Astrocyte of the hippocampus (primary cell): ENCODE data around the gene SLC26A11.
"Not testable (repeated sequence)": the region's sequence is repeated elsewhere in the genome, so short reads cannot be mapped to it uniquely, and the experiment has no call there.

Experiments used
- DNase-seq: peaks from one replicate; pipeline ENCODE4 v3.0.0; 2011; ENCODE audit warnings: low read depth, low spot score

The SLC26A11 gene

GRCh38 chr17:80281516-80281915 lies 61.3 kb downstream of the SLC26A11 start:
- DNase-seq: no peak

- DNase-seq: no peak
These were observed 63.1 kb downstream of the SLC26A11 start for GRCh38 chr17:80283116-80283852.

- no peak for DNase-seq
These were observed 64.4 kb downstream of the SLC26A11 start for GRCh38 chr17:80284631-80285030.

- DNase-seq: no peak
These were observed 65.2 kb downstream of the SLC26A11 start for GRCh38 chr17:80285237-80285920.

GRCh38 chr17:80286638-80286960 lies 66.4 kb downstream of the SLC26A11 start:
- DNase-seq: no peak

GRCh38 chr17:80287038-80287437 lies 66.8 kb downstream of the SLC26A11 start:
- no peak for DNase-seq

- DNase-seq: no peak
These were observed 67.8 kb downstream of the SLC26A11 start for GRCh38 chr17:80287806-80288567.

GRCh38 chr17:80289616-80290015 lies 69.4 kb downstream of the SLC26A11 start:
- DNase-seq: no peak

GRCh38 chr17:80290156-80290555 lies 69.9 kb downstream of the SLC26A11 start:
- no peak for DNase-seq

- DNase-seq: no peak
These were observed 71.0 kb downstream of the SLC26A11 start for GRCh38 chr17:80291260-80291659.

GRCh38 chr17:80291691-80292487 lies 71.7 kb downstream of the SLC26A11 start:
- DNase-seq: no peak

- DNase-seq: no peak
These were observed 72.3 kb downstream of the SLC26A11 start for GRCh38 chr17:80292521-80292971.

GRCh38 chr17:80294210-80294609 lies 74.0 kb downstream of the SLC26A11 start:
- no peak for DNase-seq

GRCh38 chr17:80294653-80295052 lies 74.4 kb downstream of the SLC26A11 start:
- no peak for DNase-seq

GRCh38 chr17:80295146-80295545 lies 74.9 kb downstream of the SLC26A11 start:
- DNase-seq: no peak

GRCh38 chr17:80295559-80295958 lies 75.3 kb downstream of the SLC26A11 start:
- DNase-seq: no peak

- DNase-seq: no peak
These were observed 76.0 kb downstream of the SLC26A11 start for GRCh38 chr17:80296221-80296620.

- DNase-seq: no peak
These were observed 77.9 kb downstream of the SLC26A11 start for GRCh38 chr17:80297996-80298560.

GRCh38 chr17:80299350-80300100 lies 79.3 kb downstream of the SLC26A11 start:
- DNase-seq: not testable (repeated sequence)

- DNase-seq: not testable (repeated sequence)
These were observed 80.5 kb downstream of the SLC26A11 start for GRCh38 chr17:80300756-80301155.
